Stimulated activated naive B cell treated with anti-CD40 and anti-IgM and Interleukin-4, amounts not matched to agents 10 μg/mL and 1 μg/mL and 100 μg/mL, for 72 hours (primary cell): Measurements from ENCODE around the gene TOR1B.
"Not testable (repeated sequence)": the region's sequence is repeated elsewhere in the genome, so short reads cannot be mapped to it uniquely, and the experiment has no call there.

ENCODE experiments used
- ATAC-seq, 2 donors: fragments of 150-1000 bp; cut with Tn5 transposase; replicated peaks; 2 replicates each; pipeline ENCODE4 v1.10.0; 2021; ENCODE audit warnings: moderate library complexity in 1 of 2
- DNase-seq: peaks from one replicate; pipeline ENCODE4 v3.0.0; 2021
- H3K27ac Mint-ChIP-seq: one replicate; pipeline ENCODE4 v1.8.0; 2022; ENCODE audit warnings: mild to moderate bottlenecking, mixed read lengths
- H3K27me3 Mint-ChIP-seq, 2 donors: one replicate each; pipeline ENCODE4 v1.8.0; 2022; ENCODE audit warnings: mixed read lengths in 2 of 2
- H3K36me3 Mint-ChIP-seq, 2 donors: one replicate each; pipeline ENCODE4 v1.8.0; 2022; ENCODE audit warnings: mixed read lengths in 2 of 2, mild to moderate bottlenecking in 1 of 2
- H3K4me1 Mint-ChIP-seq, 2 donors: one replicate each; pipeline ENCODE4 v1.8.0; 2022; ENCODE audit warnings: mixed read lengths in 2 of 2, mild to moderate bottlenecking in 1 of 2
- H3K4me3 Mint-ChIP-seq, 2 donors: one replicate each; pipeline ENCODE4 v1.8.0; 2022; ENCODE audit warnings: mild to moderate bottlenecking in 2 of 2, mixed read lengths in 2 of 2, moderate library complexity in 1 of 2
- H3K9me3 Mint-ChIP-seq, 2 donors: one replicate each; pipeline ENCODE4 v1.8.0; 2022; ENCODE audit warnings: mixed read lengths in 2 of 2, mild to moderate bottlenecking in 1 of 2

TOR1B gene

DNA sequence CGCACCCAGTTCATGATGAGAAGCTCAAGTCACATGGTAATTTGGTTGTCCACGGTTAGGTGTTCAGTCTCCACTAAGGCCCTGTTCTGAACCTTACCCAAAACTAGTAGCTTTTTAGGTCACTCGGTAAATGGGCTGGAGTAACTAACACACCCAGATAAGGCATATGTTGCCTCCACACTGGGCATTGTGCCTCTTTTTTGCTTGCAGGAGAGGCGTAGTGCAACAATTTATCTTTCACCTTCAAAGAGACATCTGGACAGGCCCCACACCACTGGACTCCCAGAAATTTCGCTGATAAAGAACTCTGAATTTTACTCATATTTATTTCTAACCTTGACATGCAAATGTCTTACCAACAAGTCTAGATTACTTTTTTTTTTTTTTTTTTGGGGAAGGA, 33.3 kb upstream of the TOR1B start:
- H3K9me3 Mint-ChIP-seq: no peaks in the 10 kb centered on the region
- no peak overlapping the region for H3K27ac Mint-ChIP-seq
- H3K4me1 Mint-ChIP-seq: no peaks in the 10 kb centered on the region
- H3K4me3 Mint-ChIP-seq: no peak overlapping the region
- no peak for DNase-seq
- H3K27me3 Mint-ChIP-seq: peaks cover 22 to 33% of the 10 kb centered on the region in 2 donors
- ATAC-seq: no peak
- H3K36me3 Mint-ChIP-seq: no peaks in the 10 kb centered on the region

DNA sequence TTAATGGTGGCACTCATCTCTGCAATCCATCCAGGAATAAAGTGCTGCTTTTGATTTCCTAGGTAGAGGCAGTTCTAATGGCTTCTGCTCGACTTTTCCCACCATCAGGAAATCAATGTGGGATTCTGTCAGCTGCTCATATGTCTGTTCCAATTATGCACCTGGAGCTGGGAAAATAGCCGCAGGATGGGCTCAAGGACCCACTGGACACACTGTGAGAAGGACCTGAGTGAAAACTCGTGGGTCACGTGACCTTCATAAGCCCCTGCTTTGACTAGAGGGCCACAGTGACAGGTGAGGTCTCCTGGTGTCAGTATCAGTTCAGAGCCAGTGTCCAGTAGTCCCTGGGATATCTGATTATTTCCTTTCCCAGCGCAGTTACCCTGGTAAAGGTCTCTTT, 32.2 kb upstream of the TOR1B start:
- Mint-ChIP-seq H3K27ac (no peak overlapping the region), H3K36me3 (no peaks in the 10 kb centered on the region), H3K27me3 (peaks cover 26 to 41% of the 10 kb centered on the region in 2 donors), H3K4me3 (no peak overlapping the region), H3K4me1 (no peaks in the 10 kb centered on the region), H3K9me3 (no peaks in the 10 kb centered on the region)
- no peak for ATAC-seq
- no peak for DNase-seq

DNA sequence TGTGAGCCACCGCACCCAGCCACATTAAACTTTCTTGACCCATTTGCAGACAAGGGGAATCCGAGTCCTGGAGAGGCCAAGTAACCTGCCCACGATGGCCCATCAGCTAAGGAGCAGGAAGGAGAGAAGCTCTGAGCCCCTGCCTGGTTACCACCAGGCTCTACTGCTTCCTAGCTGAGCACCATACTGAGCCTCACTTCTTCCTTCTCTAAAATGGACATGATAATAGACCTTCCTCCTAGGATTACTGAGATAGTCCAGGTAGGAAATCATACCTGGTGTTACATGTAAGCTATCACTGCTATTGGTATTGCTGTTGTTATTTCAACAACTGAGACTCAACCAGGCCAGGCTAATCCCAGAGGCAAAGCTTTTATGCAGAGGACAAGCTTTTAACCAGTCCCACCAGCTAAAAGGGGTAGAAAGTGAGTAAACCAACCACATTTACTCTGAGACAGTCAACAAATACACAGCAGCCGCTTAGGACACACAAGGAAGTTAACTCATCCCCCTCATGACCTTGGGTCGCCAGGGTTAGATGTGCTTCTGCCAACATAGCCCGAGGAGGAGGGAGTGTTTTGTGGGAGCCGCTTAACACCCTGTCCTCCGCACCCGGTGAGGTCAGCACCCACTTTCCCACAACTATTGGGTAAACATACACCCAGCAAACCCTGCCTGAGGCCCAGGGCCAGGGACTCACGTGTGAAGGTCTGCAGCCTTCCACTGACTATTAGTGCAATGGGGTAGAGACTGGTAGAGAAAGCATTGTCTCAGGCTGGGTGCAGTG, 29.5 kb upstream of the TOR1B start:
- no peak overlapping the region for H3K4me3 Mint-ChIP-seq
- H3K36me3 Mint-ChIP-seq: peaks cover 0 to 3% of the 10 kb centered on the region in 2 donors
- H3K27me3 Mint-ChIP-seq: peaks cover 33 to 57% of the 10 kb centered on the region in 2 donors
- H3K4me1 Mint-ChIP-seq: peaks cover 8 to 10% of the 10 kb centered on the region in 2 donors
- ATAC-seq: no peak
- H3K27ac Mint-ChIP-seq: no peak overlapping the region
- H3K9me3 Mint-ChIP-seq: no peaks in the 10 kb centered on the region
- no peak for DNase-seq

DNA sequence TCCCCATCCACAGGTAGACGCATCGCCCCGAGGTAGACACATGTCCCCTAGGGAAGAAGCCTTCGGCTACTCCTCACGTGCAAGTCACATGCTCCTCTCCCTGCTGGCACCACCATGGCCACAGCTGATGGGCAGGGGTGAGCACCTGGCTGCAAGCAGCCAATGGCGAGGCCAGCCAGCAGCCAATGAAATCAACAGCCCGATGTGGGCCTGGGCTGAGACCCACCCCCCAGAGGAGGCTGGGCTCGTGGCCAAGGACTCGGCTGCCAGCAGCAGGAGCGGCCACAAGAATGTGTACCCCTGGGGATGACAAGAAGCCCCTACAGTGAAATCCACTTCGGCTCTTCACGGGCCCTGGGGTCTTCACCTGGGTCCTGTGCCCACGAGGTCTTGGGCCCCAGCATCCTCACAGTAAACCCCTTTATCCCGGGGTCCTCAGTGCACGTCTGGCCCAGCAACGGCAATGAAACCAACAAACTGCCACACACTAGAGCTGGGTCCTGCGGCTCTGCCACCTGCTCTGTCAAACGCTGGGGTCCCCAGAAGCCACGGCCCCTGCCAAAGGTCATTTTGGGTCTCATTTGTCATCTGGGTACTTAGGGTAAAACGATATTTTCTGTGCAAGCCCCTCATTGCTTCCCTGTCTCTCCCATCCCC, 28.1 kb upstream of the TOR1B start:
- H3K27ac Mint-ChIP-seq: peak overlapping the region; percentile 72
- H3K4me1 Mint-ChIP-seq: peaks cover 8 to 10% of the 10 kb centered on the region in 2 donors
- H3K4me3 Mint-ChIP-seq: no peak overlapping the region
- H3K9me3 Mint-ChIP-seq: no peaks in the 10 kb centered on the region
- peaks cover 39 to 64% of the 10 kb centered on the region in 2 donors for H3K27me3 Mint-ChIP-seq
- peaks cover 0 to 3% of the 10 kb centered on the region in 2 donors for H3K36me3 Mint-ChIP-seq
- DNase-seq (no peak), ATAC-seq (no peak)

DNA sequence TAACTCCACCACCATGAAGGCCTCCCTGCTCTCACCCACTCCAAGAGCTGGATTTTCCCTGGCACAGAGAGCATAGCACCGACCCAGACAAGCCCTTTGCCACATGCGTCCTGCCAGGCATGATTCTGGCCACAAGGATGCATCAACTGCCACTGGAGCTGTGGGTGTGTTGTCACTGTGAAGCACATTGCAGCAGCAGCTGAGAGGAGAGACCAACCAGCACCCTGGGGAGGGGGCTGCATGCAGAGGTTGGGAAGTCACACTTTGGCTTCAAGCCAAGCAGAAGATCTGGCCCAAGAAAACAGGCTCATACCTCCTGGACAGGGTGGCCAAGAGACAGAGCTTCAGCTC, 27.6 kb upstream of the TOR1B start:
- Mint-ChIP-seq H3K27me3 (peaks cover 39 to 63% of the 10 kb centered on the region in 2 donors), H3K27ac (peak overlapping the region; percentile 72), H3K36me3 (peaks cover 0 to 3% of the 10 kb centered on the region in 2 donors), H3K4me1 (peaks cover 8 to 10% of the 10 kb centered on the region in 2 donors), H3K9me3 (no peaks in the 10 kb centered on the region), H3K4me3 (no peak overlapping the region)
- DNase-seq (no peak), ATAC-seq (no peak)

DNA sequence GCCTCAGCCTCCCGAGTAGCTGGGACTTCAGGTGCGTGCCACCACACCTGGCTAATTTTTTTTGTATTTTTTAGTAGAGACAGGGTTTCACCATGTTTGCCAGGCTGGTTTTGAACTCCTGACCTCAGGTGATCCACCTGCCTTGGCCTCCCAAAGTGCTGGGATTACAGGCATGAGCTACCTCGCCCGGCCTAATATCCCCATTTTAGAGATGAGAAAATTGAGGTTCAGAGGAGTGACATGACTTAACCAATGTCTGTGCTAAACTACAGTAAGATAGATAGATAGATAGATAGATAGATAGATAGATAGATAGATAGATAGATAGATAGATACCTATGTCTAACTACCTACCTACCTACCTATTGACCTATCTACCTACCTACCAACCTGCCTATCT, 26.9 kb upstream of the TOR1B start:
- H3K4me3 Mint-ChIP-seq, H3K9me3 Mint-ChIP-seq, H3K4me1 Mint-ChIP-seq, H3K36me3 Mint-ChIP-seq, DNase-seq, ATAC-seq, H3K27ac Mint-ChIP-seq: not testable (repeated sequence)
- H3K27me3 Mint-ChIP-seq: peaks cover 39 to 57% of the 10 kb centered on the region in 2 donors

DNA sequence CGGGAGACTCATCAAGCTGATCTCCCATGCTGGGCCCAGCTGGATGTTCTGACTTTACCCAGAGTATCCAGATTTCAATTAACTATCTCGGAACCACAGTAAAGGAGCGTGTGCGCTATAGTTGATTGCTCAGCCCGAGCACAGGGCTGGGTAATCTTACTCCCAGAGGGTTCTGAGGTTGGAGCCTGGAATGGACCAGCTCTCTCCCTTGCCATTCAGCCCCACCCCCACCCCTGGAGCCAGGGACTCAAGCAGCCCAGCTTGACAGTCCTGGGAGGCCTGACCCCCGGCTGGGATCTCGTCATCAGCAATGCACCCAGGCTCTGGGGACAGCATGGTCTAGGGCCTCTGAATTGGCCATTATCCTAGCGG, 26.4 kb upstream of the TOR1B start:
- H3K27me3 Mint-ChIP-seq: peaks cover 39 to 55% of the 10 kb centered on the region in 2 donors
- DNase-seq (no peak), ATAC-seq (no peak)
- no peaks in the 10 kb centered on the region for H3K9me3 Mint-ChIP-seq
- H3K36me3 Mint-ChIP-seq: peaks cover 0 to 3% of the 10 kb centered on the region in 2 donors
- peaks cover 8 to 10% of the 10 kb centered on the region in 2 donors for H3K4me1 Mint-ChIP-seq
- no peak overlapping the region for H3K27ac Mint-ChIP-seq
- no peak overlapping the region for H3K4me3 Mint-ChIP-seq

DNA sequence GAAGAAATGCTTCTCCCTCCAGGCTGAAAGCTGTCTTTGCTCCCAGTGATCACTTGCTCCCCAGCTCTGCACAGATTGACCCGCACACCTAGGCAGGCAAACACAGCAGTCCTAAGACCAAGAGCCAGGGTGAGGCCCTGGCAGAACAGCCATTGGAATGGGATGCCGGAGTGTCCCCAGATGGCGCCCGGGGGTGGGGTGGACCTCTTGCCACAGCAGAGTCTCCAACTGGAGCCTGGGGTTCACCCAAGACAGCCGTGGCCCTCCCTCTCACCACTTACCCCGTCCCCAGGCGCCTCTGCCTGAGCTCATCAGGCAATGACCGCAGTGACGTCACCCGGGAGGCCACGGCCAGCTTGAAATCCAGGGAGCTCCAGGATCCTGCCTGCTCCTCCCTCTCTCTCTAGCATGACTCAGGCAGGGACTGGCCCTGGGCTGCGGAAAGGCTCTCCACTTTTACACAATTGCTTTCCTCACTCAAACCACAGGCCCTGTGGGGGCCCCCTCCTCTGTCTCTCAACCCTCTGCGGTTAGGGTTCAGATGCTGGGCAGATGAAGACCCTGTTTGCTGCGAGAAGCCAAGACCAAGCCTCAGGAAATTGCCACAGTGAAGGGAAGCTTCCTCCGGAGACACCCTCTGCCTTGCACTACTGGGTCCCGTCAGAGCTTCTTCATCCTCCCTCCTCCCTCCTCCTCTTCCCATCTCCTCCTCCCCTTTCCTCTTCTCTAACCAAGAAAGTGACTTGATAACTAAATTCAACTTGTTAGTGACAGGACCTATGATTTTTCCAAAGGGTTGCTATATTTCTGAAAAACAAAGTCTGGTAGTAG, 25.8 kb upstream of the TOR1B start:
- Mint-ChIP-seq H3K4me3 (no peak overlapping the region), H3K4me1 (peaks cover 8 to 10% of the 10 kb centered on the region in 2 donors), H3K9me3 (no peaks in the 10 kb centered on the region), H3K27ac (peak overlapping the region; percentile 14), H3K27me3 (peaks cover 39 to 60% of the 10 kb centered on the region in 2 donors), H3K36me3 (peaks cover 0 to 3% of the 10 kb centered on the region in 2 donors)
- DNase-seq (peak; percentile 15), ATAC-seq (peak; percentile 54 to 81)

DNA sequence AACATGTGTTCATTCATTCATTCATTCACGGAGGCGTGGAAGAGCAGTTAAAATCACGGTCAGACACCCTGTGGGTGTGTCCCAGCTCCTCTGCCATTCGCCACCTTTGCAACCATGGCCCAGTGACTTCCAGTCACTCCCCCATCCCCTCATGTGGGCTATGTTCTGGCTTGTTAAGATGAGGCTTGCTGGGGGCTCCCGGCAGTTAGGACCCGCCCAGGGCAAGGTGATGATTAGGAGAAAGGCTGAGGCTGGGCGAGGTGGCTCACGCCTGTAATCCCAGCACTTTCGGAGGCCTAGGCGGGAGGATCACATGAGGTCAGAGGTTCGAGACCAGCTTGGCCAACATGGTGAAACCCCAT, 25.2 kb upstream of the TOR1B start:
- H3K4me3 Mint-ChIP-seq: no peak overlapping the region
- H3K4me1 Mint-ChIP-seq: peaks cover 8 to 10% of the 10 kb centered on the region in 2 donors
- peak overlapping the region; percentile 56 for H3K27ac Mint-ChIP-seq
- no peaks in the 10 kb centered on the region for H3K9me3 Mint-ChIP-seq
- peaks cover 39 to 61% of the 10 kb centered on the region in 2 donors for H3K27me3 Mint-ChIP-seq
- DNase-seq (no peak), ATAC-seq (no peak)
- H3K36me3 Mint-ChIP-seq: peaks cover 0 to 3% of the 10 kb centered on the region in 2 donors

DNA sequence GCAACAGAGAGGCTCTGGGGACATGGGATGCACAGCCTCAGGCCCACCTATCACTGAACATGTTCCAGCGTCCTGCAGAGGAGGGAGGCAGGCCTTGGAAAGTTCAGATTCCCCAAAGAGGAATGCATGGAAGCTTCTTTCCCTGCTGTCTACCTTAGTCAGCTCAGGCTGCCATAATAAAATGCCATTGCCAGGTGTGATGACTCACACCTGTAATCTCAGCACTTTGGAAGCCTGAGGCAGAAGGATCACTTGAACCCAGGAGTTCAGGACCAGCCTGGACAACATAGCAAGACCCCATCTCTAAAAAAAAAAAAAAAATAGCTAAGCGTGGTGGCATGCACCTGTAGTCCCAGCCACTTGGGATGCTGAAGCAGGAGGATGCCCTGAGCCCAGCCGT, 24.5 kb upstream of the TOR1B start:
- H3K9me3 Mint-ChIP-seq: no peaks in the 10 kb centered on the region
- no peak for ATAC-seq
- peaks cover 39 to 55% of the 10 kb centered on the region in 2 donors for H3K27me3 Mint-ChIP-seq
- no peak overlapping the region for H3K4me3 Mint-ChIP-seq
- H3K27ac Mint-ChIP-seq: no peak overlapping the region
- peaks cover 8 to 10% of the 10 kb centered on the region in 2 donors for H3K4me1 Mint-ChIP-seq
- peaks cover 0 to 3% of the 10 kb centered on the region in 2 donors for H3K36me3 Mint-ChIP-seq
- no peak for DNase-seq

DNA sequence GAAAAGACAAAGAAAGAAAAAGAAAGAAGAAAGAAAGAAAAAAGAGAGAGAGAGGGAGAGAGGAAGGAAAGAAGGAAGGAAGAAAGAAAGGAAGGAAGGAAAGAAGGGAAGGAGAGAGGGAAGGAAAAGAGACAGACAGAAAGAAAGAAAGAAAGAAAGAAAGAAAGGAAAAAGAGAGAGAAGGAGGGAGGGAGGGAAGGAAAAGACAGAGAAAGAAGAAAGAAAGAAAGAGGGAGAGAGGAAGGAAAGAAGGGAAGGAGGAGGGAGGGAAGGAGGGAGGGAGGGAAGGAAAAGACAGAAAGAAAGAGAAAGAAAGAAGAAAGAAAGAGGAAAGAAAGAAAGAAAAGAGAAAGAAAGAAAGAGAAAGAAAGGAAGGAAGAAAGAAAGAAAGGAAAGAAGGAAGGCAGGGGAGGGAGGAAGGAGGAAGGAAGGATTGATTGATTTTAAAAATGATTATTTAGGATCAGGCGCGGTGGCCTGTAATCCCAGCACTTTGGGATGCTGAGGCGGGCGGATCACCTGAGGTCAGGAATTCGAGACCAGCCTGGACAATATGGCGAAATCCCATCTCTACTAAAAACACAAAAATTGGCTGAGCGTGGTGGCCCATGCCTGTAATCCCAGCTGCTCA, 23.3 kb upstream of the TOR1B start:
- Mint-ChIP-seq H3K4me1 (peaks cover 11 to 15% of the 10 kb centered on the region in 2 donors), H3K27me3 (peaks cover 37 to 43% of the 10 kb centered on the region in 2 donors), H3K4me3 (no peak overlapping the region), H3K27ac (no peak overlapping the region), H3K36me3 (peaks cover 0 to 3% of the 10 kb centered on the region in 2 donors), H3K9me3 (no peaks in the 10 kb centered on the region)
- ATAC-seq (no peak), DNase-seq (no peak)

DNA sequence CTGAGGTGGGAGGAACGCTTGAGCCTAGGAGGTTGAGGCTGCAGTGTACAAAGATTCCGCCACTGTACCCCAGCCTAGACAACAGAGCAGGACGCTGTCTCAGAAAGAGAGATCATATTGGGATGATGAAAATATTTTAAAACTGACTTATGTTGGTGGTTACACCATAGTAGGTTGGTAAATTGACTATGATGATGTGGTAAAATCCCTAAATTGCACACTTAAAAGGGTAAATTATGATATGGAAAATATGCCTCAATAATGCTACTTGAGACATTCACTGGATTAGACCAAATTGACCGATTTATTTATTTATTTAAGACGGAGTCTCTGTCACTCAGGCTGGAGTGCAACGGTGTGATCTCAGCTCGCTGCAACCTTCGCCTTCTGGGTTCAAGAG, 21.9 kb upstream of the TOR1B start:
- DNase-seq (no peak), ATAC-seq (no peak)
- H3K27ac Mint-ChIP-seq: no peak overlapping the region
- no peak overlapping the region for H3K4me3 Mint-ChIP-seq
- peaks cover 30 to 43% of the 10 kb centered on the region in 2 donors for H3K27me3 Mint-ChIP-seq
- peaks cover 0 to 3% of the 10 kb centered on the region in 2 donors for H3K36me3 Mint-ChIP-seq
- peaks cover 11 to 15% of the 10 kb centered on the region in 2 donors for H3K4me1 Mint-ChIP-seq
- no peaks in the 10 kb centered on the region for H3K9me3 Mint-ChIP-seq

DNA sequence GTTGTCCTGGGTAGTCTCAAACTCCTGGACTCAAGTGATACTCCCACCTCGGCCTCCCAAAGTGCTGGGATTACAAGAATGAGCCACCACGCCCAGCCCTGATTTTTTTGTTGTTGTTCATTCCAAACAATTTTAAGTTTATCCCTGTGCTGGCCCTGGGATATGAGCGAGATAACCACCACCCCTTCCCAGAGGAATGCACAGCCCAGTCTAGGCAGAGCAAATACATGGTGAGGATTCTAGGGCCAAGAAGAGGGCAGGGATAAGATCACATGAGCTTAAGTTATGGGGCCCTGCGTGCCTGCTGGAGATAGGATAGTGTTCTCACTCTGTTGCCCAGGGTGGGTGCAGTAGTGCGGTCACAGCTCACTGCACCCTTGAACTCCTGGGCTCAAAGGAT, 21.0 kb upstream of the TOR1B start:
- ATAC-seq: no peak
- H3K27me3 Mint-ChIP-seq: peaks cover 28 to 42% of the 10 kb centered on the region in 2 donors
- H3K4me3 Mint-ChIP-seq: no peak overlapping the region

More for the DNA sequence above, 21.0 kb upstream of the TOR1B start:
- no peak for DNase-seq
- no peaks in the 10 kb centered on the region for H3K9me3 Mint-ChIP-seq
- H3K4me1 Mint-ChIP-seq: peaks cover 9 to 11% of the 10 kb centered on the region in 2 donors
- peaks cover 0 to 3% of the 10 kb centered on the region in 2 donors for H3K36me3 Mint-ChIP-seq
- H3K27ac Mint-ChIP-seq: no peak overlapping the region
